Spleen (tissue), 7 donors: ENCODE data around the gene TXNDC2.

ENCODE experiments used
- POLR2A ChIP-seq, 3 donors: fragments of 450-650 bp; IDR thresholded peaks; one replicate each; pipeline ENCODE4 v1.5.1; 2017; ENCODE audit warnings: antibody characterized with exemption in 3 of 3, mild to moderate bottlenecking in 1 of 3
- TF ChIP-seq, protein P1 (sequence below), 11 experiments: fragments of 200-600 bp in 7 of 11; fragments of 450-650 bp in 4 of 11; sonication (generic) in 4 of 11; IDR thresholded peaks in 8 of 11; conservative IDR thresholded peaks in 3 of 11; 1 replicate in 7 of 11; 2 replicates in 4 of 11; pipeline versions ENCODE4 v1.4.0 to v1.8.0; 2016 to 2021; ENCODE audit warnings: antibody characterized with exemption in 11 of 11, inconsistent platforms in 4 of 11, mild to moderate bottlenecking in 1 of 11
- donor health status: DM: no; HTN: no; CAD: no; lungs with moderate emphysema.
- donor health status: DM: no; HTN: no; CAD: no.
- donor health status: DM: no; HTN: no; CAD: no.

DNA sequence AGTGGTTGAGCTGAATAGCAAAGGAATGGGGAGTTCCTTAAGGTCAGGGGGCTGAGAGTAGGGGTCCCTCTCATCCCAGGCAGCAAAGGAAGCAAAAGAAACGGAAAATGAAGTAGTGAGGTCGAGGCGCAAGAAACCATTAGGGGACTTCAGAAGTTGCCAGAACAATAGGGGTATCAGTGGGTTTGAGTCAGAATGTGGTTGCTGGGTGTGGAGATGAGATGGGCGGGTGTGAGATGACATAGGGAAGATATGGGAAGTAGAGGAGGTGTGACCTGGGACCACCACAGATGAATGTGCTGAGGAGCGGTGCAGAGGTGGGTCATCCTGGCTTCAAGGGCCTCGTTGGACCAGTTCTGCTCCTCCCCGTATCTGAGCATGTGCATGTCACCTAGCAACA, 14.9 kb downstream of the TXNDC2 start:
- TF ChIP-seq, protein P1, sequence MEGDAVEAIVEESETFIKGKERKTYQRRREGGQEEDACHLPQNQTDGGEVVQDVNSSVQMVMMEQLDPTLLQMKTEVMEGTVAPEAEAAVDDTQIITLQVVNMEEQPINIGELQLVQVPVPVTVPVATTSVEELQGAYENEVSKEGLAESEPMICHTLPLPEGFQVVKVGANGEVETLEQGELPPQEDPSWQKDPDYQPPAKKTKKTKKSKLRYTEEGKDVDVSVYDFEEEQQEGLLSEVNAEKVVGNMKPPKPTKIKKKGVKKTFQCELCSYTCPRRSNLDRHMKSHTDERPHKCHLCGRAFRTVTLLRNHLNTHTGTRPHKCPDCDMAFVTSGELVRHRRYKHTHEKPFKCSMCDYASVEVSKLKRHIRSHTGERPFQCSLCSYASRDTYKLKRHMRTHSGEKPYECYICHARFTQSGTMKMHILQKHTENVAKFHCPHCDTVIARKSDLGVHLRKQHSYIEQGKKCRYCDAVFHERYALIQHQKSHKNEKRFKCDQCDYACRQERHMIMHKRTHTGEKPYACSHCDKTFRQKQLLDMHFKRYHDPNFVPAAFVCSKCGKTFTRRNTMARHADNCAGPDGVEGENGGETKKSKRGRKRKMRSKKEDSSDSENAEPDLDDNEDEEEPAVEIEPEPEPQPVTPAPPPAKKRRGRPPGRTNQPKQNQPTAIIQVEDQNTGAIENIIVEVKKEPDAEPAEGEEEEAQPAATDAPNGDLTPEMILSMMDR (IDR thresholded peaks at IDR 0.05 in 8 of 11, conservative IDR thresholded peaks at IDR 0.05 in 3 of 11): no peak
- TF ChIP-seq POLR2A (IDR thresholded peaks at IDR 0.05): no peak
